ENCODE measurements around the gene ZDHHC4.
"Not testable (repeated sequence)": the region's sequence is repeated elsewhere in the genome, so short reads cannot be mapped to it uniquely, and the experiment has no call there.

Gene ZDHHC4

DNA sequence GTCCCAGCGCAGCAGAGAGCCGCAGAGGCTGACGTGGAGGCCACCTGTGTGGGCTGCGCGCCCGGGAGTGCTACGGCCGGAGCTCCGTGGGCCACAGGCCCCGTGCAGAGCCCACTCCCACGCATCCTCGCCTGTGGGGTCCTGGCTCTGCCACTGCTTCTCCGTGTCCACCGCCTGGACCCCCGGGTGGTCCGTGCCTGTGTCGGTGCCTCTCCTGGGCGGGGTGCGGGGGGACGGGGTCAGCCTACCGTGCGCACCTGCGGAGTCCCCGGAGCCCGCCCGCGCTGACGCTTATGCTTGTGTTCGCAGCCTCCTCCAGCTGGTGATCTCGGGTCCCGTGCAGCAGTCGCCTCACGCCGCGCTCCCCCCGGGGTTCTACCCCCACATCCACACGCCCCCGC lies 30.4 kb downstream of the ZDHHC4 start:
- DNase-seq (ENCODE audit: low read depth): no peak

GRCh38 chr7:6608081-6608480 lies 30.8 kb downstream of the ZDHHC4 start:
- no peak for DNase-seq (ENCODE audit: low read depth)

DNA sequence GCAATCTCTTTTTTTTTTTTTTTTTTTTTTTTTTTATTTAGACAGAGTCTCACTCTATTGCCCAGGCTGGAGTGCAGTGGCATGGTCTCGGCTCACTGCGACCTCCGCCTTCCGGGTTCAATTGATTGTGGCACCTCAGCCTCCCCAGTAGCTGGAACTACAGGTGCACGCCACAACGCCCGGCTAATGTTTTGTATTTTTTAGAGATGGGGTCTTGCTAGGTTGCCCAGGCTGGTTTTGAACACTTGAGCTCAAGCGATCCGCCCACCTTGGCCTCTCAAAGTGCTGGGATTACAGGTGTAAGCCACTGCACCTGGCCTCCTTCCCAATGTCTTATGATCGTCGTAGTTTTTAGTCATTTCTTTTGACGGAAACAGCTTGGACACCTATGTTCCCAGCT lies 31.5 kb downstream of the ZDHHC4 start:
- DNase-seq (ENCODE audit: low read depth): no peak

DNA sequence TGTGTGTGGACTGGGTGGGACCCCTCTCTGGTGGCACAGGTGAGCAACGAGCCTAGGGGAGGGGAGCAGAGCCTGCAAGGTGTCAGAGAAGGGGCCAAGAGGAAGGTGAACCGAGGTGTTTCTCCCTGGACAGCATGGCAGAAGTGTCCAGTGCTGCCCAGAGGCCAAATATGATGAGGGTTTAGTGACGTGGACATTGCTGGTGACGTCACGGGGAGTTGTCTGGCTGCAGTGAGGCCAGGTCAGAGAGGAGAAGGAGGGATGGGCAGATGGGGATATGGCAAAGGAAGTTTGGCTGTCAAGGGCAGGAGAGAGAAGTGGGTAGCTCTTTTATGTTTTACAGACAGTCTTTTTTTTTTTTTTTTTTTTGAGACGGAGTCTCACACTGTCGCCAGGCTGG lies 35.6 kb downstream of the ZDHHC4 start:
- DNase-seq (ENCODE audit: low read depth): no peak

- no peak for DNase-seq (ENCODE audit: low read depth)
Measured at GRCh38 chr7:6613706-6614105, 36.5 kb downstream of the ZDHHC4 start.

- no peak for DNase-seq (ENCODE audit: low read depth)
Measured at GRCh38 chr7:6614953-6615722, 37.9 kb downstream of the ZDHHC4 start, which contains the start of gene ZNF853. Gene ZNF853 (plus strand): TSS chr7:6615610. CDS start chr7:6616175, 565 bp downstream.

DNA sequence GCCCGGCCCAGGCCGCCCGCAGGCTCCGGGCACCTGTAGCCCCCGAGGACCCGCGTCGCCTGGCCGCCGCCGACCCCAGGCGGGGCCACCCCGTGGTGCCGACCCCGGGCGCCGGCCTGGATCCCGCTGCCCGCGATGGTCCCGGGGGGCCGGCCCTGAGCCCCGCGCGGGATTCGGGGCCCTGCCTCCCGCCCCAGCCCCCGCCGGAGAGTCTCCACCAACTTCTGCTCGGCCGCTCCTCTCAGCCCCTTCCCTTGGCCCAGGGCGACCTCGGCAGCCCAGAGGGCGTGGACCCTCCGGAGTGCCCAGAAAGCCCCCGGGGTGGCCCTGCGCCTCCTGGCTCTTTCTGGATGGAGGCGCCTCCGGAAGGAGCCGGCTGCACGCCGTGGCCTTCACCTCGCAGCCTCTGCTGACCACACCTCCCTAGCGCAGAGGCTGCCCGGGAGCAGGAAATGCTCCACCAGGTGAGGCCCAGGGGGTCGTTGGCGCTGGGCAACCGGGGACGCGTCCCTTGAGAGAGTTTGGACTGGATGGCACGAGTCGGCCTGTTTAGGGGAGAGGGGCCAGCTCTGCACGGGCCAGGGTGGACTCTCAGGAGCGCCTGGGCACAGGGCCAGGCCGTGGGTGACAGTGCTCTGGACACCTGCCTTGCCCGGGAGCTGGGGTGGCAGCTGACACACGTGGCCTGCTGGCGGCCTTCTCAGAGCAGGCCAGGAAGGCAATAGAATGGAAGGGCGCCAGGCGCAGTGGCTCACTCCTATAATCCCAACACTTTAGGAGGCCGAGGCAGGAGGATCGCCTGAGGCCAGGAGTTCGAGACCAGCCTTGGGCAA lies 38.7 kb downstream of the ZDHHC4 start:
- DNase-seq (ENCODE audit: low read depth): no peak

- DNase-seq (ENCODE audit: low read depth): no peak
Measured at GRCh38 chr7:6616854-6617643, 39.8 kb downstream of the ZDHHC4 start.

DNA sequence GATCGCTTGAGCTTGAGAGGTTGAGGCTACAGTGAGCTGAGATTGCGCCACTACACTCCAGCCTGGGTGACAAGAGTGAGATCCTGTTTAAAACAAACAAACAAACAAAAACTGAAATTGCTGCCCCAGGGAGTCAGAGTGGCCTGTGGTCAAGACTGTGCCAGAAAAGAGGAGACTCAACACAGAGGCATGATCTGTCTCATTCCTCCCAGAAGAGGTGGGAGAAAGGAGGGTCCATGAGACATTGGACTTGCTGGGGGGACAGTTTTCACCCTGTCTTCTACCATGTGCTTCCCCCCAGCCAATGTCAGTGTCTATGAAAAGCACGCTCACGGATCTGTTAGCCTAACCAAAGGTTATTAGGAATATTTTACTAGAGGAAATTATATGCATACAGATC lies 41.4 kb downstream of the ZDHHC4 start:
- DNase-seq (ENCODE audit: low read depth): no peak

GRCh38 chr7:6619961-6620360 lies 42.7 kb downstream of the ZDHHC4 start:
- DNase-seq (ENCODE audit: low read depth): no peak

DNA sequence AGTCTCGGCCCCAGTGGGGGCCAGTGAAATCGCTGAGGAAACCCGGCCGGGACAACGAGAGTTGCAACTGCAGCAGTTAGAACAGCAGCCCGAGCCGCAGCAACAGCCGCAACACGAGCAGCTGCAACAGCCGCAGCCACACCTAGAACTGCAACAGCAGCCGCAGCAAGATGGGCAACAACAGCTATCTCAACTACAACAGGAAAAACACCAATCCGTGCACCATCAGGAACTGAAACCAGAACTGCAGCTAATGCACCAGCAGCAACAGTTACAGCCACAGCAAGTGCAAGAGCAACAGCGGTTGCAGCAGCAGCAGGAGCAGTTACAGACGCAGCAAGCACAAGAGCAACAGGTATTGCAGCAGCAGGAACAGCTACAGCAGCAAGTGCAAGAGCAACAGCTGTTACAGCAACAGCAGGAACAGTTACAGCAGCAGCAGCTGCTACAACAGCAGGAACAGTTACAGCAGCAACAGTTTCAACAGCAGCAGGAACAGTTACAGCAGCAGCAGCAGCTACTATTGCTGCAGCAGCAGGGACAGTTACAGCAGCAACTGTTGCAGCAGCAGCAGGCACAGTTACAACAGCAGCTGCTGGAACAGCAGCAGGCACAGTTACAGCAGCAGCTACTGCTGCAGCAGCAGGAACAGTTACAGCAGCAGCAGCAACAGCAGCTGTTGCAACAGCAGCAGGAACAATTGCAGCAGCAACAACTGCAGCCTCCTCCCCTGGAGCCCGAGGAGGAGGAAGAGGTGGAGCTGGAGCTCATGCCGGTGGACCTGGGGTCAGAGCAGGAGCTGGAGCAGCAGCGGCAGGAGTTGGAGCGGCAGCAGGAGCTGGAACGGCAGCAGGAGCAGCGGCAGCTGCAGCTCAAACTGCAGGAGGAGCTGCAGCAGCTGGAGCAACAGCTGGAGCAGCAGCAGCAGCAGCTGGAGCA lies 44.2 kb downstream of the ZDHHC4 start:
- no peak for DNase-seq (ENCODE audit: low read depth)

- DNase-seq (ENCODE audit: low read depth): no peak
Measured at GRCh38 chr7:6622134-6622710, 45.0 kb downstream of the ZDHHC4 start.

DNA sequence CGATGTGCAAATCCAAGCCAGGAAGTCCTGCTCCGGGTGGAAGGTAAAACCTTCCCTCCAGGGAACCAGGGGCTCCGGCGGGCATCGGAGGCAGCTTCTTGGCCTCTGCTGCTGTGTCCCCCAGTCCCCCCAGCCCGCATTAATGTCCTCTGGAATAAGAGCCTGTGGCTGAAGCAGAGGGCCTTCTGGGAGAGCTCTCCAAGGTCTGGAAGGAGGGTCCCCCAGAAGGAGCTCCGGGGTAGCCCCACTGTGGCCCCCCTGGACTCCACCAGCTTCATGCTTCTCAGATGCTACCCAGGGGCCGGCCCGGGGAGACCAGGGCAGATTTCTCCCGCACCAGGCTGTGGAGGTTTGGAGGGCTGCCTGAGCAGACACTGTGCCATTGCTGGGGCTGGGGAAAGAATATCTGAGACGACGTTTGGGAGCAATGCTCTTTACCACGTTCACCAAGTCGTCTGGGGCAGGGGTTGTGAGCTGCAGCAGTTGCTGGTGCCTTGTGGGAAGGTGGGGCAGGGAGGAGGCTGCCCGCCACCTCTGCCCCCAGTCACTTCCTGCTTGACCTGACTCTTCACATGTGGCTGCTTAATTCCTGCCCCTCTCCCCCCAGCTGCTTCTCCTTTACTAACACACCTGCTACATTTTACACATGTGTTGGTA lies 46.5 kb downstream of the ZDHHC4 start:
- DNase-seq (ENCODE audit: low read depth): no peak

GRCh38 chr7:6624246-6624611 lies 47.0 kb downstream of the ZDHHC4 start:
- DNase-seq (ENCODE audit: low read depth): no peak

DNA sequence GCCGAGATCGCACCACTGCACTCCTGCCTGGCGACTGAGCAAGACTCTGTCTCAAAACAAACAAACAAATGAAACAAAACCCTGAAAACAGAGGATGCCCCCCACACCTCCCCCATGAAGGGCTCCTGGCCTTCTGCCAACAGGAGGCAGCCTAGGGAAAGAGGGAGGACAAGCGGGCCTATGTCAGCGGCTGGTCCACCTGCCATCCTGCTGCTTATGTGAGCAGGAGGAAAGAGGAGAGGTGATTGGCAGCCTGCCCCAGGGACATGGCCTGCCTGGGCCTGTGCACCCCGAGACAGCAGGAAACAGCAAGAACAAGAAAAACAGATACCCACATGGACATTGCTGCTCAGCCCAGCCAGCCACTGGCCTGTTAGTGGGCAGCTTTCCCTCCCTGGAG lies 50.8 kb downstream of the ZDHHC4 start:
- no peak for DNase-seq (ENCODE audit: low read depth)

DNA sequence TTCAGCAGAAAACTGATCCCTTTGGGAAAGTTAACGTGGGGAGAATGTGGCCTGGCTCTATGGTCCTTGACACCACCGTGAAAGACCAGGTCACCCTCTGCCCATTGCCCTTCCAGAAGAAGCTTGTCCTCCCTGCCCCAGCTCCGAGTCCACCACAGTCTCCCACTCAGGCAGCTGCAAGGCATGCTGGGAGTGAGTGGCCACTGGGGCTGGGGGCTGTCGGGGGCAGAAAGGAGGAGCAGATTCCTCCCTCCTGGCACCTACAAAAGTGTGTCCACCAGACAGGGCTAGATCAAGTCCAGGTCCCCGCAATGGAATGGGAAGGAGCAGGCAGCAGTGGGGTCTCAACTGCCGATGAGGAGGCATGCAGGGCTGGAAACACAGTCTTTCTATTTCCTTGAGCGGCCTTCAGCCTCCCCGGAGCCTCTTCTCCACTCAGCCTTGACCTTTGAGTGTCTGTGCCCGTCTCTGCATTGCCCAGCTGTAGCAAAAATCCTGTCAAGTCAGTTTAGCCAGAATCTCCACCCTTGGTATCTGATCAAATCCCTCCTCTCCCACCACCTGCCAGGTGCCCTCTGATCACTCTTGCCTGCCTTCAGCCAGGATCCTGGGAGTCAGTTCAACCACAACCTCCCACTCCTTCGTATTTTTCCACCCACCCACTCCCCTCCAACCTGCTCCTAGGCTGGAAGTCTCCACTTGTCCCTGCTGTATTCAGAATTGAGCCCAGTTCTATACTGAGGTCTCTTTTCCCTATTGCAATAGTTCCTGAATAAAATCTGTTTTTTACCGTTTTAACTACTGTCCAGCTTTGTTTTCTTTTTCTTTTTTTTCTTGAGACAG lies 53.0 kb downstream of the ZDHHC4 start:
- DNase-seq (ENCODE audit: low read depth): no peak

GRCh38 chr7:6631605-6632004 lies 54.4 kb downstream of the ZDHHC4 start:
- DNase-seq (ENCODE audit: low read depth): no peak

GRCh38 chr7:6634021-6634420 lies 56.8 kb downstream of the ZDHHC4 start:
- no peak for DNase-seq (ENCODE audit: low read depth)

DNA sequence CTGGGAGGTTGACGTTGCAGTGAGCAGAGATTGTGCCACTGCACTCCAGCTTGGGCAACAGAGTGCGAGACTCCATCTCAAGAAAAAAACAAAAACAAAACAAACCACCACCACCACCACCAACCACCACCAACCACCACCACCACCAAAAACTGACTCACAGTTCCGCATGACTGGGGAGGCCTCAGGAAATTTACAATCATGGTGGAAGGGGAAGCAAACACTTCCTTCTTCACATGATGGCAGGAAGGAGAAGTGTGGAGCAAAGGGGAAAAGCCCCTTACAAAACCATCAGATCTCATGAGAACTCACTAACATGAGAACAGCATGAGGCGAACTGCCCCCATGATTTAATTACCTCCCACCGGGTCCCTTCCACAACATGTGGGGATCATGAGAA lies 57.7 kb downstream of the ZDHHC4 start:
- not testable (repeated sequence) for DNase-seq (ENCODE audit: low read depth)
